DND-41 (cell line): ENCODE data around the gene PTPN9.

Experiments used
- EZH2 ChIP-seq: IDR thresholded peaks from 3 replicates; pipeline ENCODE4 v1.6.1; 2012; ENCODE audit warnings: borderline replicate concordance, low read depth, mild to moderate bottlenecking, moderate library complexity, low read length, inconsistent platforms; ENCODE audit not compliant: severe bottlenecking
- TF ChIP-seq, protein P1 (sequence below): IDR thresholded peaks from 2 replicates; pipeline ENCODE4 v1.5.1; 2012; ENCODE audit warnings: borderline replicate concordance, low read length, moderate library complexity, mild to moderate bottlenecking; ENCODE audit not compliant: poor library complexity, severe bottlenecking; ENCODE audit errors: extremely low read depth

- TF ChIP-seq, protein P1, sequence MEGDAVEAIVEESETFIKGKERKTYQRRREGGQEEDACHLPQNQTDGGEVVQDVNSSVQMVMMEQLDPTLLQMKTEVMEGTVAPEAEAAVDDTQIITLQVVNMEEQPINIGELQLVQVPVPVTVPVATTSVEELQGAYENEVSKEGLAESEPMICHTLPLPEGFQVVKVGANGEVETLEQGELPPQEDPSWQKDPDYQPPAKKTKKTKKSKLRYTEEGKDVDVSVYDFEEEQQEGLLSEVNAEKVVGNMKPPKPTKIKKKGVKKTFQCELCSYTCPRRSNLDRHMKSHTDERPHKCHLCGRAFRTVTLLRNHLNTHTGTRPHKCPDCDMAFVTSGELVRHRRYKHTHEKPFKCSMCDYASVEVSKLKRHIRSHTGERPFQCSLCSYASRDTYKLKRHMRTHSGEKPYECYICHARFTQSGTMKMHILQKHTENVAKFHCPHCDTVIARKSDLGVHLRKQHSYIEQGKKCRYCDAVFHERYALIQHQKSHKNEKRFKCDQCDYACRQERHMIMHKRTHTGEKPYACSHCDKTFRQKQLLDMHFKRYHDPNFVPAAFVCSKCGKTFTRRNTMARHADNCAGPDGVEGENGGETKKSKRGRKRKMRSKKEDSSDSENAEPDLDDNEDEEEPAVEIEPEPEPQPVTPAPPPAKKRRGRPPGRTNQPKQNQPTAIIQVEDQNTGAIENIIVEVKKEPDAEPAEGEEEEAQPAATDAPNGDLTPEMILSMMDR = no peak
- TF ChIP-seq EZH2 = no peak
Measured at GRCh38 chr15:75594276-75594675, 15.2 kb upstream of the PTPN9 start.
